HepG2 (cell line): ENCODE results near the gene LDB2. TPM values are rescaled to one million over a fixed set of nuclear protein-coding genes. Genes with fewer than 3 reads are reported as not detected.

ENCODE experiments used
- ATAC-seq: fragments of 200-7000 bp; cut with Tn5 transposase; 3 replicates; pipeline ENCODE4 v1.9.1; 2020; ENCODE audit warnings: mild to moderate bottlenecking, moderate library complexity
- BruUV-seq: library from RNA; stranded (reverse); fragments of 400-500 nt; replicated peaks from 2 replicates; lab custom pipeline; 2021; lab: Mats Ljungman, UMichigan
- CTCF ChIA-PET: fragments of 300-600 bp; formaldehyde crosslinking; extraction: SDS; loops from one replicate; lab custom pipeline; 2021; ENCODE audit warnings: low total read pairs, inconsistent platforms, low intra/inter-chr PET ratio; lab: Yijun Ruan, JAX
- POLR2A ChIA-PET: fragments of 350-600 bp; sonication (Branson Sonifier 250); formaldehyde crosslinking; loops from one replicate; lab custom pipeline; 2020; ENCODE audit warnings: antibody characterized with exemption, inconsistent platforms; lab: Yijun Ruan, JAX
- DNase-seq: peaks from one replicate; pipeline ENCODE4 v3.0.0-alpha.2; 2015; ENCODE audit warnings: low spot score
- FAIRE-seq: peaks from 3 replicates; lab custom pipeline; 2011; peaks lifted over from hg19 to GRCh38; lab: Jason Lieb, UNC
- H2AFZ ChIP-seq: one replicate; pipeline ENCODE4 v1.6.1; 2011; ENCODE audit warnings: low read length, inconsistent platforms
- H3K27ac ChIP-seq: fragments of 300-600 bp; 3 replicates; pipeline ENCODE4 v1.8.0; 2011; ENCODE audit warnings: mixed run types, mild to moderate bottlenecking, mixed read lengths, low read length, inconsistent platforms; ENCODE audit not compliant: insufficient read depth; ENCODE audit errors: extremely low read length
- H3K27me3 ChIP-seq, 2 experiments: fragments of 200-600 bp in 1 of 2; 2 replicates in 1 of 2; 3 replicates in 1 of 2; pipeline versions ENCODE4 v1.6.0 to v1.8.0; 2011; ENCODE audit warnings: low read length in 2 of 2, mild to moderate bottlenecking in 2 of 2, moderate library complexity in 2 of 2, inconsistent platforms in 1 of 2; ENCODE audit not compliant: insufficient read depth in 2 of 2, control insufficient read depth in 1 of 2
- H3K36me3 ChIP-seq, 2 experiments: fragments of 200-600 bp in 1 of 2; replicated peaks in 1 of 2; 2 replicates in 1 of 2; 3 replicates in 1 of 2; pipeline versions ENCODE4 v1.5.1 to v1.8.0; 2011; ENCODE audit warnings: low read length in 2 of 2, inconsistent platforms in 1 of 2; ENCODE audit not compliant: insufficient read depth in 2 of 2, control insufficient read depth in 1 of 2
- H3K4me1 ChIP-seq: 2 replicates; pipeline ENCODE4 v1.5.1; 2012; ENCODE audit warnings: low read length, inconsistent platforms; ENCODE audit not compliant: insufficient read depth
- H3K4me2 ChIP-seq: 2 replicates; pipeline ENCODE4 v1.6.0; 2011; ENCODE audit warnings: low read depth, low read length, inconsistent platforms
- H3K4me3 ChIP-seq, 3 experiments: fragments of 200-600 bp in 1 of 3; sonication (generic), shearing (Covaris generic) in 1 of 3; replicated peaks in 1 of 3; 2 replicates each; pipeline ENCODE4 v1.5.1; 2011 to 2016; ENCODE audit warnings: low read length in 3 of 3, inconsistent platforms in 2 of 3, low read depth in 2 of 3, mild to moderate bottlenecking in 2 of 3, control low read depth in 1 of 3, mixed read lengths in 1 of 3; ENCODE audit not compliant: insufficient read depth in 1 of 3
- H3K79me2 ChIP-seq: one replicate; pipeline ENCODE4 v1.6.1; 2011; ENCODE audit warnings: low read length, inconsistent platforms; ENCODE audit not compliant: insufficient read depth
- H3K9ac ChIP-seq: 2 replicates; pipeline ENCODE4 v1.6.0; 2011; ENCODE audit warnings: mild to moderate bottlenecking, low read depth, low read length, inconsistent platforms; ENCODE audit not compliant: insufficient read depth
- H3K9me3 ChIP-seq: 2 replicates; pipeline ENCODE4 v1.5.1; 2012; ENCODE audit warnings: mild to moderate bottlenecking, low read length
- H4K20me1 ChIP-seq: 2 replicates; pipeline ENCODE4 v1.6.0; 2011; ENCODE audit warnings: inconsistent platforms, mild to moderate bottlenecking, low read length, moderate library complexity; ENCODE audit not compliant: insufficient read depth
- ARID3A ChIP-seq: IDR thresholded peaks from 2 replicates; pipeline ENCODE4 v1.6.1; 2012; ENCODE audit warnings: low read depth, low read length, improper control_type of control experiment
- HOXA9 ChIP-seq: sonication (generic); formaldehyde crosslinking; IDR thresholded peaks from 2 replicates; pipeline ENCODE4 v1.8.1; 2022; ENCODE audit warnings: missing genetic modification reagents, mild to moderate bottlenecking, moderate library complexity, borderline replicate concordance
- IKZF4 ChIP-seq: sonication (generic); formaldehyde crosslinking; IDR thresholded peaks from 2 replicates; pipeline ENCODE4 v1.5.1; 2020; ENCODE audit warnings: borderline replicate concordance, mild to moderate bottlenecking, low read depth, missing genetic modification reagents; ENCODE audit errors: not compliant biosample characterization
- KDM5A ChIP-seq: fragments of 200-600 bp; sonication (generic); IDR thresholded peaks from 2 replicates; pipeline ENCODE4 v1.7.0; 2018; ENCODE audit warnings: antibody characterized with exemption, mild to moderate bottlenecking, low read length, borderline replicate concordance
- KDM6A ChIP-seq: IDR thresholded peaks from 2 replicates; pipeline ENCODE4 v1.6.1; 2016; ENCODE audit warnings: low read depth
- RARA ChIP-seq: IDR thresholded peaks from 2 replicates; pipeline ENCODE4 v1.6.1; 2016; ENCODE audit warnings: missing genetic modification reagents, missing compliant biosample characterization
- SMC3 ChIP-seq: IDR thresholded peaks from 2 replicates; pipeline ENCODE4 v1.6.1; 2011; ENCODE audit warnings: low read length, improper control_type of control experiment
- STAG1 ChIP-seq: sonication (generic); formaldehyde crosslinking; IDR thresholded peaks from 2 replicates; pipeline ENCODE4 v1.4.0; 2020; ENCODE audit warnings: missing genetic modification reagents
- TBP ChIP-seq: sonication (generic); formaldehyde crosslinking; IDR thresholded peaks from 2 replicates; pipeline ENCODE4 v1.5.0; 2020; ENCODE audit warnings: missing genetic modification reagents
- TSC22D2 ChIP-seq: sonication (generic); formaldehyde crosslinking; IDR thresholded peaks from 2 replicates; pipeline ENCODE4 v1.5.1; 2020; ENCODE audit warnings: missing genetic modification reagents, mild to moderate bottlenecking, borderline replicate concordance
- ZNF546 ChIP-seq: sonication (generic); formaldehyde crosslinking; conservative IDR thresholded peaks from 2 replicates; pipeline ENCODE4 v1.8.1; 2023; ENCODE audit warnings: mild to moderate bottlenecking, missing genetic modification reagents
- ZNF737 ChIP-seq: sonication (generic); formaldehyde crosslinking; IDR thresholded peaks from 2 replicates; pipeline ENCODE4 v1.5.0; 2020; ENCODE audit warnings: missing genetic modification reagents, mild to moderate bottlenecking, borderline replicate concordance
- WGBS: methylation state at CpG from one replicate; pipeline ENCODE4 v1.1.6; 2017; ENCODE audit warnings: low lambda C conversion rate; 5-methylcytosine and 5-hydroxymethylcytosine counted together
- in situ Hi-C: cut with HindIII; loops from 2 replicates; pipeline ENCODE4 v1.10.0; 2017; ENCODE audit warnings: low pct_unique_long_range_greater_than_20kb; ENCODE audit not compliant: extremely low pct_ligation_motif_present
- intact Hi-C: fragments of 100-400 bp; cut with micrococcal nuclease; formaldehyde crosslinking; loops from one replicate; pipeline ENCODE4 v1.10.0; 2022; ENCODE audit not compliant: unreplicated experiment
- polyA plus RNA-seq, 8 experiments: library from polyadenylated mRNA; depleted of rRNA in 3 of 8; stranded (reverse) in 7 of 8; unstranded in 1 of 8; fragments of >200 nt; fragmentation: Illumina TruSeq in 4 of 8; extraction: Trizol in 4 of 8; gene quantifications; 2 replicates each; pipeline versions ENCODE4 v1.2.1 to v1.2.3, GENCODE V29; 2011 to 2016; ENCODE audit warnings: low read depth in 4 of 8, missing spikeins in 1 of 8, mixed read lengths in 1 of 8; ENCODE audit not compliant: insufficient read depth in 1 of 8
- total RNA-seq, 5 experiments: library from RNA; depleted of rRNA; stranded (reverse); fragments of >200 nt; fragmentation: Illumina TruSeq; extraction: Trizol; gene quantifications; 2 replicates each; pipeline ENCODE4 v1.2.3, GENCODE V29; 2016; ENCODE audit warnings: low read depth in 1 of 5
- TF ChIP-seq, protein P1 (sequence below): sonication (generic); formaldehyde crosslinking; IDR thresholded peaks from 2 replicates; pipeline ENCODE4 v1.4.0; 2020; ENCODE audit warnings: missing genetic modification reagents

The LDB2 gene
- total and polyA plus RNA-seq, 2 of the 13 experiments (the other 11 are each of a cell fraction or from before 2014, with no cell fraction given), result not detected

GRCh38 chr4:16884673-16885460 lies 13.6 kb downstream of the LDB2 start:
- no peaks in the 10 kb centered on the region for H3K79me2 ChIP-seq
- in situ Hi-C loops, result no loop called here
- DNase-seq, result peak; percentile 15
- WGBS, result 32% methylated on average over 8 of the region's 8 CpGs
- H3K4me2 ChIP-seq, result no peak overlapping the region
- H3K36me3 ChIP-seq, result no peaks in the 10 kb centered on the region
- no peaks in the 10 kb centered on the region for H3K9me3 ChIP-seq
- no peak overlapping the region for H3K4me3 ChIP-seq
- ATAC-seq, result peak; percentile 74
- BruUV-seq, result no TSS peak
- TF ChIP-seq ARID3A (0 out of 2 replicates have a peak, but pooled peaks have one; percentile 32), HOXA9 (CRISPR knock-in tag) (no peak), TSC22D2 (CRISPR knock-in tag) (no peak), KDM5A (no peak), RARA (no peak), IKZF4 (no peak), ZNF737 (no peak), STAG1 (CRISPR knock-in tag) (peak; percentile 10; the same call in 1 of the 2 replicates), TBP (CRISPR knock-in tag) (no peak), SMC3 (peak; percentile 21; the same call in 1 of the 2 replicates), KDM6A (CRISPR knock-in tag) (no peak), ZNF546 (no peak)
- TF ChIP-seq, protein P1, sequence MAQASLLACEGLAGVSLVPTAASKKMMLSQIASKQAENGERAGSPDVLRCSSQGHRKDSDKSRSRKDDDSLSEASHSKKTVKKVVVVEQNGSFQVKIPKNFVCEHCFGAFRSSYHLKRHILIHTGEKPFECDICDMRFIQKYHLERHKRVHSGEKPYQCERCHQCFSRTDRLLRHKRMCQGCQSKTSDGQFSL, result no peak
- TF ChIP-seq, all 625 proteins: peak for 3
- H2AFZ ChIP-seq, result no peak overlapping the region
- peaks cover 0 to 10% of the 10 kb centered on the region in 2 experiments; a peak in 2 of 5 replicates for H3K27me3 ChIP-seq
- no peaks in the 10 kb centered on the region for H3K4me1 ChIP-seq
- no peaks in the 10 kb centered on the region for H4K20me1 ChIP-seq
- H3K9ac ChIP-seq, result no peak overlapping the region
- ChIA-PET POLR2A (no interaction called here), CTCF (interaction anchor here (1.3 kb wide), 1 partner anchor 90 kb away, joined by 4 read pairs; no protein-coding TSS in a partner anchor)
- no peak for FAIRE-seq
- H3K27ac ChIP-seq, result no peak overlapping the region
- intact Hi-C loops, result loop anchor here (1.0 kb wide), 1 partner anchor 90 kb away; no protein-coding TSS in a partner anchor
